EL (cell line): ENCODE data around the gene TENM4.

Experiments used
- DNase-seq: peaks from one replicate; pipeline ENCODE4 v3.0.0-alpha.2; 2016

Gene TENM4

GRCh38 chr11:79417069-79417920, 23.5 kb downstream of the TENM4 start:
- DNase-seq = peak; percentile 43

- no peak for DNase-seq
Measured at GRCh38 chr11:79415912-79416311, 24.9 kb downstream of the TENM4 start.

DNA sequence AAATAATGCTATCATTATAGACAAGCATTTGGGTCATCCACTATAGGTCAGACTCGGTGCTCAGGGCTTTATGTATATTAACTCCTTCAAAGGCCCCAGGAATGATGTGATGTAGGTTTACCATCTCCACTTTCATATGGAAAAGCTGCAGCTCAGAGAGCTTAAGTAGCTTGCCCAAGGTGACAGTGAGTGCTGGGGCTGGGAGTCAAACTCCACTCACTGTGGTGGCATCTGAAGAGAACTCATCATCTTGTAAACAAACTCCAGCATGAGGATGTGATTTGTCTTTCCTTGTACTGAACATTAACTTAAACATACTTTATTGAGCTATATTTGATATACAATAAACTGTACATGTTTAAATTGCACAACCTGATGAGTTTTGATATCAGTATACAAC, 25.4 kb downstream of the TENM4 start:
- peak; percentile 25 for DNase-seq

DNA sequence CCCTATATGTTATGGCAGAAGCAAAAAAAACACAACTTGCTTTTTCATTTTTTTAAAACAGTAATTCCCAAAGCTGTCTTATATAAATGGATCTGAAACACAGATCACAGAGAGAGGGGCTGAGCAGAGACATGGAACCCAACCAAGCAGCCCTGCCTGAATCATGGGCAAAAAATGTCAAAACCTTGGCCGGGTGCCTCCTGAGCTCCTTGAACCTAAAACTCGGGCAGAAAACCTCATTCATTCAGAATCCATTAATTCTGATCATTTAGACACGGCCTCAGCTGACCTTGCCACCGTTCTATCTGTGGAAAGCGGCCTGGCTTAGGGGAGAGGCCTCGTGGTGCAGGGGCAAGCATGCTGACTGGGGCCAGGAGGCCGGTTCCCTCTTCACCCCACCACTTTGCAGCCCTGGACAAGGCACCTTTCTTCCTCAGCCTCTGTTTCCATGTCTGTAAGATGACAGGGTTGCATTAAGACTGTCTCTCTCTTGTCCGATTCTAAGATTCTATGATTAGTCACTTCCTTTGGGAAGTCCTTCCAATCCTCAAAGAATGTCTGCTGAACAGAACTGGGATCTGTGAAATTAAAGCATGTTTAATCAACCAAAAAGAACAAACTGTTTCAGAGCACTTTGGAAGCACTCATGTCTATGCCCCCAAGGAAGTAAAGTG, 26.0 kb downstream of the TENM4 start:
- peak; percentile 84 for DNase-seq

DNA sequence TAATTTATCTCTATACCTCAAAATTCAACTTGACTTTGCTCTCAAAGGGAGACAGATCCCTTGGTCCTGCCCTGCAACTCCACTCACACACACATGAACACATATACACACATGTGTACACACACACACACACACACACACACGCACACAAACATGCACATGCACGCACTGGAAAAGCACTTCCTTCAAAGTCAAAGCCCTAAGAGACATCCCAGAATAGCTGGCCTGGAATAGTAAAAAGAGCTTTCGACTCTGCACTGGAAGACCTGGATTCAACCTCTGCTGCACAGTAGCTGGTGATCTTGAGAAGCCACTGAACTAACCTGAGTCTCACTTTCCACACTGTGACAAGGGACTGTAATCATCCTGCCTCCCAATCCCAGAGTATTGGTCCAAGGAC, 26.8 kb downstream of the TENM4 start:
- no peak for DNase-seq

GRCh38 chr11:79413268-79413667, 27.6 kb downstream of the TENM4 start:
- DNase-seq = peak; percentile 81

DNA sequence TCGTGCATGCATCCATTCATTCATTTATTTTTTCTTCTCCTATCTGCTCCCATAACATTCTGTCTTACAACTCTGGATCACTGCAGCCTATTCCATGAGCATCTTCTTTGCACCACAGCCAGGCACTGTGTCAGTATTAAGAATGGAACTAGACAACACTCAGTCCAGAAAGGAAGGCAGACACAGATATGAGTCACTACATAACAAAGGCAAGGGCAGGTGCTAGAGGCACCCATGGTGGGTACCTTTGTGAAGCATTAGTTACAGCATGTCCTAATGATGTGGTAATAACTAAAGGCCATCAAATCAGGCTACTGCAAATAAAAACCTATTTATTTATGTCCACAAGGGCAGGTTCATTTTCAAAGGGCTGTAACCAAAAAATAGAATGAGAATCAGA, 28.1 kb downstream of the TENM4 start:
- no peak for DNase-seq

- no peak for DNase-seq
Measured at GRCh38 chr11:79409330-79409729, 31.5 kb downstream of the TENM4 start.

- DNase-seq = no peak
Measured at GRCh38 chr11:79406376-79406775, 34.5 kb downstream of the TENM4 start.

GRCh38 chr11:79404806-79405205, 36.0 kb downstream of the TENM4 start:
- DNase-seq = no peak

GRCh38 chr11:79404325-79404724, 36.5 kb downstream of the TENM4 start:
- no peak for DNase-seq

DNA sequence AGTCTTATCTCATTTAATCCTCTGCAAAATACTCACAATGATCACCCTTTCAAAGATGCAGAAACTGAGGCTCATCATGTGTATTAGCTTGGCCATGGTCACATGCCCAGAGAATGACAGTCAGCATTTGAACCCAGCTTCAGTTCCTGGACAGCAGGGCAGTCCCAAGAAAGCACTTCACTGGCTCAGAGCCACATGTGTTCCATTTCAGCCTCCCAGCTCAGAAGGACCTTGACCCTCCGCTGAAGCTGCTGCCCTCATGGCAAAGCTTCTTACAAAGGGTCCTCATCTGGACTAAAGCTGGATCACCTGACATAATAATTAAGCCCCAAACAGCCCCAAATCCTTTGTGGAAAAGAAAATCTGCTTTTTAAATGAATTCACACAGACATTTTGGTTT, 37.0 kb downstream of the TENM4 start:
- DNase-seq = no peak

GRCh38 chr11:79402912-79403311, 37.9 kb downstream of the TENM4 start:
- no peak for DNase-seq

GRCh38 chr11:79400717-79401330, 40.0 kb downstream of the TENM4 start:
- DNase-seq = peak; percentile 34

GRCh38 chr11:79400206-79400605, 40.6 kb downstream of the TENM4 start:
- DNase-seq = no peak

- peak; percentile 48 for DNase-seq
Measured at GRCh38 chr11:79397252-79397651, 43.6 kb downstream of the TENM4 start.

DNA sequence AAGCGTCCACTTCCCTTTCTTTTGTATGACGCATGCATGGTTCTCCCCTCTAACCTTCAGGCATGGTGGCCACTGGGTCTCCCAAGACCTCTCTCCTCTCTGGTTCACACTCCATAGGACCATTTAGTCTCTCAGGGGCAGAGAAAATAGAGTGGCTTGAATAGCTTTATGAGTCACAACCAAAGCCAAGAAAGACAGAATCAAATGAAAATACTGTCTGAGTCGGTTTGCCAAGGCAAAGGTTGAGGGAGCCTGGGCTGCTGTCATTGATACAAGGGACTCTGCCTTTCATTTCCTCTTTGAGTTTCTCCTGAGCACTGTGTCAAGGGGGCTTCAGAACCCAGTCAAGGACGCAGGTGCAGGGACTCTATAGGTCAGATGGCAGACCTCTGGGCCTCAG, 44.2 kb downstream of the TENM4 start:
- no peak for DNase-seq

GRCh38 chr11:79396001-79396400, 44.8 kb downstream of the TENM4 start:
- DNase-seq = no peak

DNA sequence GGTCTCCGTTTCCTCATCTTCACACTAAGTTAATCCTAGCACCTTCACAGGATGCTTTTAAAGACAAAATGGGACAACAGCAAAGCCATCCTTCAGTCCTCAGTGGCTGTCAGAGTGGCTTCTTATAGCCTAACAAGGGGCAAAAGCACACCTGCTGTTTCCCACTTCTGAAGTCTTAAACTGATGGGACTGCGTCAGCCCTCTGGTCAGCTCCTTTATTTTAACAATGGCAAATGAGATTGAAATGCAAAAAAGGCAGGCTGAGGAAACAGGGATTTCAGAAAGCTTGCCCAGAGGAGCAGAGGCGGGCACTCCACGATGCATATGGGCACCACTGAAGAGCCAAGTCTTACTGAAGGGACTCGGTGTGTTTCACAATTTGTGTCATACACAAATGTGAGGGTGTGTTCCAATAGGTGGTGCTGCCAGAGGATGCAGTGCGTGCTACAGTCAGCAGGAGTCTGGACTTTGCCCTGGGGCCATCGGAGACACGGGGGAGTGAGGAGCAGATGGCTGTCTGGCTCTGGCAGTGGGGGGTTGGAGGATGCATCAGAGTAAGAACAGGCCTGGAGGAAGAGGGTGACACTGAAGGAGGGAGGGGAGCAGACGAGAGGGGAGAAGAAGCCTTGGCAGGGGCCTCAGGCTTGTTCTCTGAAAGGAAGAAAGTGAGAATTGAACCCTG, 47.3 kb downstream of the TENM4 start:
- DNase-seq = peak; percentile 31

- DNase-seq = no peak
Measured at GRCh38 chr11:79392161-79392560, 48.7 kb downstream of the TENM4 start.

- no peak for DNase-seq
Measured at GRCh38 chr11:79390923-79391322, 49.9 kb downstream of the TENM4 start.

GRCh38 chr11:79390477-79390876, 50.4 kb downstream of the TENM4 start:
- no peak for DNase-seq

DNA sequence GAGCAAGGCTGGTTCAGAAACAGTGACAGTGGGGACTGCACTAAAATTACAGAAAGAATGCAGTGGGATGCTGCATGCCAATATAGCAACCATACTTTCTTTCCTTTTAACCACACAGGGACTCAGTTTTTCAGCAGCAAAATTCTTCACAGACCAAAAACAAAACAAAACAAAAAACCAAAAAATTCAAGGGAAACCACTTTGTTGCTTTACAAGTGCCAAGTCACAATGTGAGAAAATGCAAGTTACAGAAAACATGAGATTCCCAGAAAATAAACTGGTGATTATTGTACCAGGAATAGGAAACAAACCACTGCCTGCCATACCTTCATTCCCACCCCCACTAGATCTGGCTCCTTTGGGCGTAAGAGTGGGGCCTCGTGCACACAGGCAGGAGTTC, 52.6 kb downstream of the TENM4 start:
- DNase-seq = no peak
